Right atrium auricular region (tissue), 2 donors: ENCODE measurements around the gene POC1A. TPM values are rescaled to one million over a fixed set of nuclear protein-coding genes. Genes with fewer than 3 reads are reported as not detected.

Experiments
- DNase-seq: peaks from one replicate; pipeline ENCODE4 v3.0.0-alpha.2; 2019; ENCODE audit warnings: low spot score
- H3K27ac ChIP-seq, 2 donors: fragments of 200-600 bp; sonication (generic); 1 replicate in 1 of 2; 2 replicates in 1 of 2; pipeline ENCODE4 v1.5.1; 2016 to 2019
- H3K27me3 ChIP-seq, 2 donors: fragments of 200-600 bp; sonication (generic); one replicate each; pipeline versions ENCODE4 v1.5.1 to v1.6.0; 2017 to 2019
- H3K36me3 ChIP-seq: fragments of 200-600 bp; sonication (generic); one replicate; pipeline ENCODE4 v1.5.1; 2016
- H3K4me1 ChIP-seq, 2 donors: fragments of 200-600 bp; sonication (generic); one replicate each; pipeline versions ENCODE4 v1.5.1 to v1.6.0; 2017 to 2019
- H3K4me3 ChIP-seq, 2 donors: fragments of 200-600 bp; sonication (generic); 1 replicate in 1 of 2; 2 replicates in 1 of 2; pipeline ENCODE4 v1.5.1; 2017 to 2019; ENCODE audit warnings: mild to moderate bottlenecking in 1 of 2, moderate library complexity in 1 of 2
- H3K9me3 ChIP-seq, 2 donors: fragments of 200-600 bp; sonication (generic); one replicate each; pipeline ENCODE4 v1.5.1; 2019
- total RNA-seq, 2 donors: library from RNA; depleted of rRNA; stranded (reverse); fragments of >200 nt; gene quantifications; one replicate each; pipeline ENCODE4 v1.1.0, GENCODE V29; 2016
- TF ChIP-seq, protein P1 (sequence below), 2 donors: fragments of 200-600 bp; sonication (generic); IDR thresholded peaks; one replicate each; pipeline ENCODE4 v1.5.1; 2019; ENCODE audit warnings: antibody characterized with exemption in 2 of 2

POC1A gene
- total RNA-seq, 2 donors from 2014 or later: 0.47 to 0.78 TPM

- Histone ChIP-seq H3K9me3 (no peaks in the 10 kb centered on the region), H3K36me3 (no peaks in the 10 kb centered on the region), H3K27me3 (no peaks in the 10 kb centered on the region), H3K4me3 (no peak overlapping the region), H3K4me1 (peaks cover 0 to 11% of the 10 kb centered on the region in 2 donors), H3K27ac (no peak overlapping the region)
- DNase-seq: no peak
- TF ChIP-seq, protein P1, sequence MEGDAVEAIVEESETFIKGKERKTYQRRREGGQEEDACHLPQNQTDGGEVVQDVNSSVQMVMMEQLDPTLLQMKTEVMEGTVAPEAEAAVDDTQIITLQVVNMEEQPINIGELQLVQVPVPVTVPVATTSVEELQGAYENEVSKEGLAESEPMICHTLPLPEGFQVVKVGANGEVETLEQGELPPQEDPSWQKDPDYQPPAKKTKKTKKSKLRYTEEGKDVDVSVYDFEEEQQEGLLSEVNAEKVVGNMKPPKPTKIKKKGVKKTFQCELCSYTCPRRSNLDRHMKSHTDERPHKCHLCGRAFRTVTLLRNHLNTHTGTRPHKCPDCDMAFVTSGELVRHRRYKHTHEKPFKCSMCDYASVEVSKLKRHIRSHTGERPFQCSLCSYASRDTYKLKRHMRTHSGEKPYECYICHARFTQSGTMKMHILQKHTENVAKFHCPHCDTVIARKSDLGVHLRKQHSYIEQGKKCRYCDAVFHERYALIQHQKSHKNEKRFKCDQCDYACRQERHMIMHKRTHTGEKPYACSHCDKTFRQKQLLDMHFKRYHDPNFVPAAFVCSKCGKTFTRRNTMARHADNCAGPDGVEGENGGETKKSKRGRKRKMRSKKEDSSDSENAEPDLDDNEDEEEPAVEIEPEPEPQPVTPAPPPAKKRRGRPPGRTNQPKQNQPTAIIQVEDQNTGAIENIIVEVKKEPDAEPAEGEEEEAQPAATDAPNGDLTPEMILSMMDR (IDR thresholded peaks at IDR 0.05): no peak
Measured at GRCh38 chr3:52149021-52149420, 5.2 kb downstream of the POC1A start.

DNA sequence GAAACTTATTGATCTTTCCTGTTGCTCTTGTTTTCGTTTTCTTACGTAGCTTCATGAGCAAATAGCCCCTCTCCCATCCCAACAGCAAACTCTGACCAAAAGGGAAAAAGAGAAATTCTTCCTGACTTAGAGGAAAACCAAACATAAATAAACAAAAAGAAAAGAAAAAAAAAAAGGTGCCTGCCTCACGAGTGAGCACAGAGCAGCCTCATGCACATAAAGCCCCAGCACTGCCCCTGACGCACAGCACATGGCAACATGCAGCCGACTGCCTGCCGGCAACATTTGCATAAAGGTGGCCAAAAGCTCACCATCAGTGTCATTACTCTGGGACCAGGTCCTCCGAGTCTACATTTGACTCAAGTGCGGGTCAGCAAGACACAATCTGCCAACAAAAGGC is 6.4 kb downstream of the POC1A start:
- TF ChIP-seq, protein P1 (IDR thresholded peaks at IDR 0.05): no peak
- H3K9me3 ChIP-seq: no peaks in the 10 kb centered on the region
- no peaks in the 10 kb centered on the region for H3K36me3 ChIP-seq
- H3K4me3 ChIP-seq: no peak overlapping the region
- no peak for DNase-seq
- H3K27ac ChIP-seq: no peak overlapping the region
- H3K4me1 ChIP-seq: peaks cover 0 to 5% of the 10 kb centered on the region in 2 donors
- no peaks in the 10 kb centered on the region for H3K27me3 ChIP-seq

DNA sequence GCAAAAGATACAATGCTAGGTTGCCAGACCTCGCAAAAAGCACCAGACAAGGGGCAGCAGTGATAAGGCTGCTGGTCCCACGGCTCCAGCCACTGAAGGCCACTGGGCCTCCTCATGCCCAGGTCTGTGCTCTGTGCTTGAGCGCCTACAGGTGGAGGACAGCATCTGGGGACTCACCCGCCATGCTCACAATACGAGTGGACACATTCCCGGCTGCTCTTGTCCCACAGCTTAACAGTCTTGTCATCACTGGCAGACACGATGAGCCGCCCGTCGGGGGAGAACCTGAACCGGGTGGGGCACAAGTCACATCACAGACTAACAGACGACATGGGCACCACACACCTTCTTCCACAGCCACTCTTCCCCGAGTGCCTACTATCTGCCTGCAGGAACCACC is 7.4 kb downstream of the POC1A start:
- Histone ChIP-seq H3K4me3 (no peak overlapping the region), H3K9me3 (no peaks in the 10 kb centered on the region), H3K27me3 (no peaks in the 10 kb centered on the region), H3K36me3 (no peaks in the 10 kb centered on the region), H3K27ac (no peak overlapping the region), H3K4me1 (peaks cover 0 to 5% of the 10 kb centered on the region in 2 donors)
- DNase-seq: no peak
- TF ChIP-seq, protein P1 (IDR thresholded peaks at IDR 0.05): no peak

DNA sequence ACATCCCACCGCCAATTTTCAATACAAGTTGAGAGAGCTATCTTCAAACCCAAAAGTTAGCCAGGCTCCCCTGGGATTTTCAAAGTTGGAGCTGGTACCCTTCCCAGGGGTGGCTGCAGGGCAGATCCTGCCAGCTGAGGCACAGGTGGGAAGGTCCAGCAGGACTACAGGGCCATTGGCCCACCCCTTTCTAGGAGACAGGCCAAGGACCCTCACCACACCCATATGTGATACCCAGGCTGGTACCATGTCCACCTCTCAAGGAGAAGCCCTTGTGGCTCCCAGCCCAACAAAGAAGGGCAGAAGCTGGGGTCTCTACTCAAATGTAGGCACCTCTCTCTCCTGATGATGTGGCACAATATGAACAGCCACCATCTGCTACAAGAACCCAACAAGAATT is 8.0 kb downstream of the POC1A start:
- DNase-seq: no peak

DNA sequence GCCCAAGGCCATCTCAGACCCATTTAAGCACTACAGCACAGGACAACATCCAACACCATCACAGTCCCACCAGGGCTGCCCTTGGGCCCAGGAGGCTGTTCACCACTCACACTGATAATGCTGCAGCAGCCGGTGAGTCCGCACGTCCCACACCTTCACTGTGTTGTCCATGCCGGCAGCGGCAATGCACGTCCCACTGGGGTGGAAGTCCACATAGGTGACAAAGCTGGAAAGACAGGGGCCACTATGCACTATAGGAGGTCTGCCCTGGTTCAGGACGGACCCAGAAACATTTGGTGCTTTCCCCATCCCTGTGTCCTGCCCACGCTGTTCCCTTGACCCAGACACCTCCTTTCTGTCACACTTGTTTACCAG is 8.5 kb downstream of the POC1A start:
- no peak overlapping the region for H3K27ac ChIP-seq
- H3K27me3 ChIP-seq: no peaks in the 10 kb centered on the region
- DNase-seq: no peak
- TF ChIP-seq, protein P1 (IDR thresholded peaks at IDR 0.05): no peak
- H3K36me3 ChIP-seq: no peaks in the 10 kb centered on the region
- no peak overlapping the region for H3K4me3 ChIP-seq
- H3K4me1 ChIP-seq: peaks cover 0 to 5% of the 10 kb centered on the region in 2 donors
- no peaks in the 10 kb centered on the region for H3K9me3 ChIP-seq

More for the DNA sequence above, 8.0 kb downstream of the POC1A start:
- no peaks in the 10 kb centered on the region for H3K9me3 ChIP-seq
- H3K36me3 ChIP-seq: no peaks in the 10 kb centered on the region
- no peaks in the 10 kb centered on the region for H3K27me3 ChIP-seq
- H3K4me3 ChIP-seq: no peak overlapping the region
- no peak overlapping the region for H3K27ac ChIP-seq
- TF ChIP-seq, protein P1 (IDR thresholded peaks at IDR 0.05): no peak
- H3K4me1 ChIP-seq: peaks cover 0 to 5% of the 10 kb centered on the region in 2 donors
